HG03103 (cell line): Measurements from ENCODE around the gene RAD21L1.

Experiments used
- ATAC-seq: cut with Tn5 transposase; IDR thresholded peaks from one replicate; pipeline ENCODE4 v1.9.1; 2021; ENCODE audit warnings: low read depth; ENCODE audit not compliant: unreplicated experiment

Gene RAD21L1

DNA sequence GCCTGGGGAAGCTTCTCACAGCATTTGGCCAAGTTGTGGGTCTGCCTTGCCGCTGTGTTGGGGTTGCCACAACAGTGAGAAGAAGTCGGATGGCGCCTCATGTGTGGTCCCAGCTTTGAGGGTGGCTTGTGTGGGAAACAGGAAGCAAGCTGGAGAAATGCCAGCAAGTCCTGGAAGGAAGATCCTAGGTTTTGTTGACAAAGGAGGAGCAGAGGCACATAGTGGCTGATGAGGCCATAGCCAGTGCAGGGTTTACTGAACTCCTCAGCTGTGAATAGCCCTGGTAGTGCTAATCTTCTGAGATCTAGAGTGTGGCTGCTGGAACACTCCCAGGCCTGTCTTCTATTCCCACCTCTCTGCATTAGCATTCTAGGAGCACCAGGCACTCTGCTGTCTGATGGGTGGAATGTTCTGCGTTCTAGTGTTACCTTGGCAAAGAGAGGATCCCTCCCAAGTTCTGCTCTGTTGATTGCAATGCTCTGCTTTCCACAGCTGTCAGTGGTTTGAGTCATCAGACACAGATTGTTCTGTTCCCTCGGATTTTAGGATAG is 65.4 kb downstream of the RAD21L1 start:
- ATAC-seq: no peak

GRCh38 chr20:1292620-1293019 is 66.8 kb downstream of the RAD21L1 start:
- no peak for ATAC-seq

DNA sequence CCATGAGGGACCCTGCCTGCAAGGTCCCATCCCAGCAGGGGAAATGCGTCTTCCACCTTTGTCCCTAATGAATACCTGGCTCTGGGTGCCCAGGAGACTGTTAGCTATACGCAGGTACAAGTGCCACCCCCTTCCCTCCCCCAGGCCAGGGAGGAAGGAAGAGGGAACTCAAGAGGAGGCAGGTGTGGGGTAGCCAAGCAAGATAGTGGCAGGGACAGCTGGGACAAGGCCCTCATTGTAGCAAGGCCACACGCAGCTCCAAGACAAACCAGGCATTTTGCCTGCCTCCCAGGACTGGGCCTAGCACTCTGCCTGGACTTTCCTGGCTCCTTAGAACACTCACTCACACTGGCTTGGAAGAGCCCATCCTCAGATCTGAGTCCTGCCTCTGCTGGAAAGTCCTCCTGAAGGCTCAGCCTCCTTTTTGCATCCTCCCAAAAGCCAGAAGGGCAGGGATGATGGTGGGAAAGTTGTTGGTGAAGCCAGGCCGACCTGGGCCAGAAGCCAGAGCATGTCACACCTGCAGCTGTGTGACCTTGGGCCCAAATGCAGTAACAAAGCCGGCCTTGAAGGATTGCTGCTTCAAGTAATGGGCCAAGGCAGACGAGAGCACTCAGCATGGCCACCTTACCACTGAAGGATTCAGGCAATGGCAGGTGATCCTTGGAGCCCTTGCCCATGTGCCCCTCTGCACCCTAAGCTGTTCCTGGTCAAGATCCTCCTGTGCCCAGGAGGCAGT is 68.0 kb downstream of the RAD21L1 start:
- no peak for ATAC-seq

DNA sequence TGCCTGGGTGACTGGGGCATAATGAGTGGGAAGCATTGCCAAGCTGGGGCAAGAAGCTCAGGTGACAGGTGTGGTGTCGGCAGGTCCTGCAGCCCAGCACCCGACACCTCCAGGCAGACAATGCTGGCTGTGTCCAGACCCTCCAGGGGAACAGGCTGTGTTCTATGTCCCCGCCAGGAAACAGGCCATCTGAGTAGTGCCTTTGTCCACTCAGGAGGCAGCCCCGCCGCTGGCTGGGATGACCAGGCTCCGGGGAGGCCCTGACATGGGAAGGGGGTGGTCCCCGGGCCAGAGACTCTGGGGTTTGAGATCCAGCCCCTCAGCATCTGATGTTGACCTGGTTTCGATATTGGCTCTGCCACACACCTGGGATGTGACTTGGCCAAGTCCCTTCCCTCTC is 68.7 kb downstream of the RAD21L1 start:
- no peak for ATAC-seq

DNA sequence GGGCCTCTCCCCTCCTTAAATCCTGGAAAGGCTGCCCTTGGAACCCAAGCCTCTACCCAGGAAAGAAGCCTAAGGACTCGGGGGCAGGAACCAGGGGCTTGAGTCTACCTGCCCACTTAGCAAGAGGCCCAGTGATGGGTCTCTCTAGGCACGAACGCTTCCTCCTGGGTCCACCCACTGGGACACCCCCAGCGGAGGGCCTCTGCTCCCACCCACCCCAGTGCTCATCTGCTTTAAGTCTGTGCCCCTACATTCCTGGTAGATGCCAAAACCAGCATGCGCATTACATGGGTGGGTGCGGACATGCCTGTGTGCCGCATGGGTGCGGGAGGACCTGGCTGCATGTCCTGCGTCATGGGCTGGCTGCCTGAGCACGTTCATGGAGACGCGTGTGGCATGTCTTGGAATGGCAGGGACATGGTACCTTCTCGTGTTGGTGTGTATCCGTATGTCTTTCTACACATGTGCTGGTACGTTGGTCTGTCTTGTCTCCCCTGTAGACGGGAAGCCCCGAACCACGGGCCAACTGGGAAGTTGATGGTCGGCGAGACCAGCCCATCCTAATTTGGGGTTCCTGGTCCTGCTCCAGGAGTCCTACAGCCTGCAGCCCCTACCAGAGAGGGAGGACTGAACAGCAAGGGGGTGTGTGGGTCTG is 69.6 kb downstream of the RAD21L1 start:
- no peak for ATAC-seq

- no peak for ATAC-seq
Observed at GRCh38 chr20:1296117-1296610, 70.3 kb downstream of the RAD21L1 start.

DNA sequence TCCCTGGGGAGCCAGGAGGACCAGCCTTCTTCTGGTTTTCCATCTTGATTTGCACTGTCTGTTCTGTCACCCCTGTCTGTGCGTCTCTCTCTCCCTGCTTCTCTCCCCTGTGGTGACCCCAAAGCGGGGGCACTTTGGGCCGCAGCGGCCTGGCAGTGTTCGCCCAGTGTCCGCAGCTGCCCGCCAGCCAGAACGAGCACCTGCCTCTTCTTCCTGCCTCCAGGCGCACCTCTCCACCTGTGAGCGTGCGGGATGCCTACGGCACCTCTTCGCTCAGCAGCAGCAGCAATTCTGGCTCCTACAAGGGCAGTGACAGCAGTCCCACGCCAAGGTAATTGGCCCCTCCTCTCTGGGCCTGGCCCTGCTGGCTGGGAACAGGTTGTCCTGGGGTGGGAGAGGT is 71.1 kb downstream of the RAD21L1 start:
- ATAC-seq: no peak

DNA sequence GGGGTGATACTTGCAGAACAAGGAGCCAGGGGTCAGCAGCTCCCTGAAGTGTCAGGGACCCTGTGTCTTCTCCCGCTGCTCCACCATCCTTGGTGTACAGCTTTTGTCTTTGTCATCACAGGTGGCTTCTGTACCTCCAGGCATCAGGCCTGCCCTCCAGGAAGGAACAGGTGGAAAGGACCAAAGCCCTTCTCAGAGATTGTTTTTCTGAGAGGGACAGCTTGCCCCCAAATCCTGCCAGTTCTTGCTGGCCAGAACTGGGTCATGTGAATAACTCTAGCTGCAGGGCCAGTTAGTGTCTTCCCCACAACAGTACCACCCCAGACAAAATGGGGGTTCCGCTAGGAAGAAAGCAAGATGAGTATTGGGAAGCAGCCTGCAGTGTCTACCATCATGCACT is 71.6 kb downstream of the RAD21L1 start:
- ATAC-seq: no peak

- no peak for ATAC-seq
Observed at GRCh38 chr20:1298166-1298565, 72.3 kb downstream of the RAD21L1 start.

GRCh38 chr20:1298888-1299511 is 73.2 kb downstream of the RAD21L1 start:
- no peak for ATAC-seq

GRCh38 chr20:1299522-1299921 is 73.7 kb downstream of the RAD21L1 start:
- no peak for ATAC-seq

DNA sequence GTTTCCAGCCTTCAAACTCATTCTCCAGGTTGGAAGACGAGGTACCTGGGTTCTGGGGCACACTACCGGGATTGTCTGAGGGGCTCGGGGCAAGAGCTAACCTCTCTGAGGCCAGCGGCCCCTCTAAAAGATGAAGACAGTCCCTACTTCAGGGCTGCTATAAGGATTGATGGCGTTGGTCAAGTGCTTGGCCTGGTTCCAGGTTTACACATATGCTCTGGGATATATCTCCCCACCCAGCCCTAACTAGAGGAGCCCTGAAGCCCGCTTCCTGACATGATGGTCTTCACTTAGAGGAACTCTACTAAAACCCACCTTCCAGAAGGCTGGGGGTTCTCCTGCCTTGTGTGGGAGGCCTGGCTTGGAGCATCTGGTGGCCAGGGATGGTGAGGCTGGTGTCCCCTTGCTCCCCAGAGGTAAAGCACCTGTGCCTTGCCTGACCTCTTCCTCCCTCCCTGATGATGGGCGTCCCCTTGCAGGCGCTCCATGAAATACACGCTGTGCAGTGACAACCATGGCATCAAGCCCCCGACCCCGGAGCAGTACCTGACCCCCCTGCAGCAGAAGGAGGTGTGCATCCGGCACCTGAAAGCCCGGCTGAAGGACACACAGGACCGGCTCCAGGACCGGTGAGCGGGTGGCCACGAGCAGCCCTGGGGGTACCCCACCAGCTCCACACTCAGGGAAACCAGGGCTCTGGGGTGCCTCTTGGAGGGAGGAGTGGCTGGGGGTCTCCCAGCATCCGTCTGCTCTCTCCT is 74.4 kb downstream of the RAD21L1 start:
- ATAC-seq: no peak

- no peak for ATAC-seq
Observed at GRCh38 chr20:1301031-1301529, 75.2 kb downstream of the RAD21L1 start.

- ATAC-seq: no peak
Observed at GRCh38 chr20:1302685-1303541, 77.1 kb downstream of the RAD21L1 start.

- ATAC-seq: no peak
Observed at GRCh38 chr20:1304710-1305515, 79.1 kb downstream of the RAD21L1 start.
